Bronchial smooth muscle cell (primary cell): ENCODE data around the gene CDKAL1. TPM values are rescaled to one million over a fixed set of nuclear protein-coding genes. Genes with fewer than 3 reads are reported as not detected.

Experiments
- total RNA-seq: library from RNA; depleted of rRNA; stranded (reverse); fragments of >200 nt; gene quantifications from 2 replicates; pipeline ENCODE4 v1.2.1, GENCODE V29; 2014

CDKAL1 gene
- 15.7 and 15.9 TPM in 2 replicates for total RNA-seq

GRCh38 chr6:20534295-20535262 lies at the start of gene CDKAL1:
Gene CDKAL1, plus strand, starts transcription at chr6:20534457. Its CDS starts 11,894 bp downstream, at chr6:20546351.

Other genes starting within 250 kb of the CDKAL1 start
- gene E2F3, start 132.6 kb upstream of the CDKAL1 start, total RNA-seq: 1.5 and 1.9 TPM in 2 replicates